Activated CD4-positive, alpha-beta T cell treated with anti-CD3 and anti-CD28 coated beads, Interleukin-2, Interleukin-4, amounts not matched to agents 100 ng/mL and 50 ng/mL, durations not matched to agents 16 hours and 8 hours (primary cell): ENCODE measurements around the gene SCRT2.
"Not testable (repeated sequence)": the region's sequence is repeated elsewhere in the genome, so short reads cannot be mapped to it uniquely, and the experiment has no call there.

ENCODE experiments used
- DNase-seq: peaks from one replicate; pipeline ENCODE4 v3.0.0-alpha.2; 2020; ENCODE audit warnings: low spot score

The SCRT2 gene

DNA sequence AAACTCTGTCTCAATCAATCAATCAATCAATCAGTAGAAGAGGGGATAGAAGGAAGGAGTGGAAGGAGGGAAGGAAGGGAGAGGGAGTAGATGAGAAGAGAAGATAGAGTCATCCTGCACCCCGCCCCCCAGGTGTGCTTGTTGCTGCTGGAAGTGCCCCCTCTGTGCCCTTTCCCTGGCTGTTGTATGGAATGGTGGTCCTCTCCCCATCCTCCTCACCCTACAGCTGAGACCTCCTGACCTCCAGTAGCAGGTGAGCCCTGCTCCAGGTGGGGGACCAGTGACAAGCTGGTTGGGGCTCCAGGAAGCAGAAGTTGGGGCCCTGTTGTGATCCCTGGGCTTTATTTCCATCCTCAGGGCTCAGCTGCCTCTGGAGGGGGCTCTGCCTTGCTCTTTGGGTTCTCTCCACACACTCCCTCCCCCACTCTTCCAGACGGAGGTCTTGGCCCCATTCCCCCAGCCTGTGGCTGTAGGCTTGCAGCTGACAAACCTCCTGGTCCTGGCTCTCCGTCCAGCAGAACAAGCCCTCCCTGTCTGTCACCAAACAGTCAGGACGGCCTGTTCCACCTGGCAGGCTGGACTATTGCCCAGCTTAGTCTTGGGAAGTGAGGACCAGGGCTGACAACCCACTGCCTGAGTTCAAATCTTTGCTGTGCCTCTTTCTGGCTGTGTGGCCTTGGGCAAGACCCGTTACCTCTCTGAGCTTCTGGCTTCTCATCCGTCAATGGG is 26.0 kb upstream of the SCRT2 start:
- DNase-seq: no peak

DNA sequence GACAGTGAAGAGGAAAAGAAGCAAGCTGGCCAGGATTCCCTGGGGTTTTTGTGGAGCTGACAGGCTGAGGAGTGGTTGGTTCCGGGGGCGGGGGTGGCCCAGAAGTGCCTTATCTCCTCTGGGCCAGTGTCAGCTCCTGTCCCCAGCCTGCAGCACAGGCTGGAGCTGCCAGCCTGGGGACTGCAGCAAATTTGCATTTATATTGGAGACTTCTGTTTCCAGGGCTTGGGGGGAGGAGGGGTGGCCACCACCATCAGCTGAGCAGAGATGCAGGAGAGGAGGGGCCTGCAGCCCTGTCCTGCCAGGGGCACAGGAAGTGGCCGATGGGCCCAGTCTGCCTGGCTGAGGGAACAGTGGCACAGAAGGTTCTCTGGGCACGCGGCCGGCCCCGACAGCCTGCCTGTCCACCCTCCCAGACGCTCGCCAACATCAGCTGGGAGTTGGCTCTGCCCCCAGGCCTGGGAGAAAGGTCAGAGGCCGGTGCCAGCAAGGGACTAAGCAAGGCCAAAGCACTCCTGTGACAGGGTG is 24.3 kb upstream of the SCRT2 start:
- no peak for DNase-seq

DNA sequence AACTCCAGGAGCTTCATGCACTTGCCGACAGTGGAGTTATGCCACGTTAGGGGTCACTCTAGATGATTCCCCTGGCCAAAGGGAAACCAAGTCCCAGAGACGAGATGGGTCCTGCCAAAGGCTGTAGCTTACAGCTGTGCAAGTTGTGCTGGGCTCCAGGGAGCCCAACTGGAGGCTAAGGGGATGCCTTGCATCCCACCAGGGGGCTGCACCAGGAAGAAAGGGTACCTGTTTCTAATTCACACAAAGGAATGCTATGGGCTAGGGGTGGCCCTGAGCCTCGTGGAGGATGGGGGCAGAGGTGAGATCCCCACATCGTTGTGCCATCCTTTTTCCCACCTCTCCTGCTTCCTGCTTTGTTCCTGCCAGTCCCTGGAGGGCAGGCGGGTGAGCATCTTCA is 23.7 kb upstream of the SCRT2 start:
- no peak for DNase-seq

DNA sequence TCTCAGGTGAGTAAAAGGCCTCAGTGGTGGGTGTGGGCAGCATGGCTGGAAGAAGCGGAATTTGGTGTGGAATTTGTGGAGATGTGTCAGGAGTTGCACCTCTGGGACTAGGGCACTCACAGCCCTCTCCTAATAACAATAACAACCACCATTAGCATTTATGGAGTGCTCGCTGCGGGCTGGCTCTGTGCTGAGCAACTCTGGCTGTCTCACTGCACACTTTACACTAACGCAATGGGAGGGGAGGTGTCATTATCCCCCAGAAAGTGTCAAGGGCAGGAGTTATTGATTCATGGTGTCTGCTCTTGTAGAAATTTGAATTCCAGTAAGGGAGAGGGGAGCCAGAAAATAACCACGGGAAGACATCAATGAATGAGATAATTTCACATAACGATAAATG is 22.7 kb upstream of the SCRT2 start:
- no peak for DNase-seq

DNA sequence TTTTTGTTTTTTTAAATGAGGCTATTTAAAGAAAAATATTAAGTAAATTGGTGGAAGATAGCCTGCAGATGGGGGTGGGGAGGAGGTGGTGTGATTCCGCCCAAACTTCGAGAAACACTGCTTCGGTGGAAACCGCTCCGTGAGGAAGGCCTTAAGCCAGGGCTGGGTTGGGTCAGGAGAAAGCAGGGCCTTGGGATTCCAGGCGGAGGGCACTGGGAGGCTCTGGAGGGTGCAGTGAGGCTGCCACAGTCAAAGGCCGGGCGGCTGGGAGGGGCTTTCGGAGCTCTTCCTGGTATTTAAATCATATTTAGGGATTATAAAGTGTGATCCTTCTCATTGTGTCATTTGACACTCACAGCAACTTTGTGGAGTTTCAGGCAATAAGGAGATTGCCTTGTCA is 22.2 kb upstream of the SCRT2 start:
- no peak for DNase-seq

DNA sequence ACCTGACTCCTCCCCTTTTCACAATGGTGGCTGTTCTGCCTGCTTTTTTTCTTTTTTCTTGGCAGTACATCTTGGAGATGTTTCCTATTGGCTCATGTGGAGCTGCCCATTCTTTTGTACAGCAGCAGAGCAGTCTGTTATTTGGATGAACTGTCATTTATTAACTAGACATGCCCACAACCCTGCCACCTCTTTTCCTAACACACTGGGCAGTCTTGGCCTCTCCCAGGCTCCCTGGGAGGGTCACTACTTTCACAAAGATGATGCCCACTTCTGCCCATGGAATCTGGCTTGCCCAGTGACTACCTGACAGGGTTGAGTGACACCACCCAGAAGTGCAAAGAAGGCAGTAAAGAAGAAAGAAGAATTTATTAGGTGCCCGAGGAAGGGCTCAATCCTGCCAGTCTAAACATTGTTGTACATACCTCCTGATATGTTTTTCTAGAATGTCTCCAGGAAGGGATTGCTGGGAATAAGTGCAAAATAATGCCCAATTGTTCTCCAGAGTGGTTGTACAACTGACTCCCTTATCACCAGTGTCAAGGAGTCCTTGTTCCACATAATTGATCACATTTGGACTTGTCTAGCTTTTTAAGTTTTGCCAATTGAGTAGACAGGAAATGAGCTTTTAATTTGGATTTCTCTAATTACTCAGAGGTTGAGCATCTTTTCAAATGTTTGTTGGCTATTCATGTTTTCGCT is 19.7 kb upstream of the SCRT2 start:
- no peak for DNase-seq

DNA sequence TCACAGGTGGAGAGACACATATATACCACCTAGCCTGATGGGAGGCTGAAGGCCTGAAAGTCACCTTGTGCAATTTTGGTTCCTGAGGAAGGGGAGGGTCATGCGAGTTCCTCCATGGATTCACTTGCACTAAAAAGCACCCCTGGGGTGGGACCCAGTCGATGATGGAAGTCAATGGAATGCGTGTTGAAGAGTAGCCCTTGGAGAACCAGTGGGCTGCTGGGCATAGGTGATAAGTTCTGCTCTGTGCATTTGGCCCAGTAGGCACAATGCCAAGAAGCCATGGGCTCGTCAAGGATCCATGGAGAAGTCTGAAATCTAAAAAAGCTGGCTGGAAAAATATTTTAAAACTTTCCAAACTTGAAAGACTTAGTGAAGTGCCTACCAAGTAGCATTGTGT is 18.9 kb upstream of the SCRT2 start:
- DNase-seq: no peak

DNA sequence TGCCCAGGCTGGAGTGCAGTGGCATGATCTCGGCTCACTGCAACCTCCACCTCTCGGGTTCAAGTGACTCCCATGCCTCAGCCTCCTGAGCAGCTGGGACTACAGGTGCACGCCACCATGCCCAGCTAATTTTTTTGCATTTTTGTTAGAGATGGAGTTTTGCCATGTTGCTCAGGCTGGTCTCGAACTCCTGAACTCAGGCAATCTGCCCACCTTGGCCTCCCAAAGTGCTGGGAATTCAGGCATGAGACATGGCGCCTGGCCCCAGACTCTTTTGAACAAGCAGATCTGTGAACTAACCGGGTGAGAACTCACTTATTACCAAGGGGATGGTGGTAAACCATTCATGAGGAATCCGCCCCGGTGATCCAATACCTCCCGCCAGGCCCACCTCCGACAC is 18.2 kb upstream of the SCRT2 start:
- not testable (repeated sequence) for DNase-seq

DNA sequence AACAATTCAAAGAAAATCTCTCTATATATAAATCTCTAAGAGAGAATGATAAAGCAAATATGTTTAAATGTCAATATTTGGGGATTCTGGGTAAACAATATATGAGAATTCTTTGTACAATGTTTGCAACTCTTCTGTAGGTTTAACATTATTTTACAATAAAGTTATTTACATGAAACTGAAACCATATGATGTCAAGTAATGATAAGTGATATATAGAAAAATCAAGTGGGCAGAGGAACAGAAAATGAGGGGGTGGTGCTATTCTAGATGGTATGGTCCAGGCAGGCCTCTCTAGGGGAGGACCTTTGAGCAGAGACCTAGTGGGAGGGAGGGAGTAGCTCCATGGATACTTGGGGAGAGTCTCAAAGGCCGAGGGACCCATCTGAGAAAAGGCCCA is 16.4 kb upstream of the SCRT2 start:
- no peak for DNase-seq

DNA sequence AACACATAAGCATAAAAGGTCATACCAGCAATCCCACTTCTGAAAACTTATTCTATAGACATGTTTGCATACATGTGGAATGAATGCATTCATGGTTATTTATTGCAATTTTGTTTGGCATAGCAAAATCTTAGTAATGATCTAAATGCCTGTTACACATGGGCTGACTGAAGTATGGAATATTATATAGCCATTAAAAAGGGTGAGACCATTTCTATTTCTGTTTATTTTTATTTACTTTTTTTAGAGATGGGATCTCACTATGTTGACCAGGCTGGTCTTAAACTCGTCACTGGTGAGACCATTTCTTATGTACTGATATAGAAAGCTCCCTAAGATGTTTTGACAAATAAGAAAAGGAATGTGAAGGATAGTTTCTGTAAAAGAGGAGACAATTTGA is 14.3 kb upstream of the SCRT2 start:
- no peak for DNase-seq

DNA sequence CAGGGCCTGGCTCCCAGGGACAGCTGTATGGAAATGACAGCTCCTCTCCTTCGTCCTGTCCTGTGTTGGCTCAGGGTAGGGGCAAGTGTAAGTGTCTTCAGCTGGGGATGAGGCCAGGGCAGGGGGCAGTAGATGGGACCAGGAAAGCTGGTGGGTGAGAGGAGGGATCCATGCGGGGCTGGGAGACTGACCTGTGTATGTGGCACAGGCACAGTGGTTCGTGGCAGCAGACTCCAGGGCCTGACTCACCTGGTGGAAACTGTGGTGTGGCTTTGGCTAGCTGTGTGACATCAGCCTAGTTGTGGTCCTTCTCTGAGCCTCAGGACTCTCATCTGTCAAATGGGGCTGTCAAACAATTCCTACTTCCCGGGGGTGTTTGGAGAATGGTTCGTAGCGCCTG is 13.7 kb upstream of the SCRT2 start:
- no peak for DNase-seq

DNA sequence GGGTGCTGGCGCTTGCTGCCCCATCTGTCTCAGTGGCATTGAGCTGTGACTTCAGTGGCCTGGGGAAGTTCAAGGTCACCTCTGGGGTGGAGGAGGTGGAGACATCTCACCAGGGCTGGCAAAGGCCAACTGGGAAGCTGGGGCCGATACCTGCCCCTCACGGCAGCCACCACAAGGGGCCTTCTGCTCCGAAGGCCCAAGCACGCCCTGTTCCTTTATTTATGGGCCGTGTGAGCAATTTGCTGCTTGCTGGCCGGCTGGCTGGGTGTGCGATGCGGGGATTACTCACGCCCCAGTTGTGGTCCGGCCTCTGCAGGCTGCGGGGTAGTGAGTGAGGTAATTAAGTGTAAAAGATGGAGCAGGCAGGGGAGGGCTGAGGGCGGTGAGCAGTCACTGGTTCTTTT is 13.2 kb upstream of the SCRT2 start:
- DNase-seq: no peak

DNA sequence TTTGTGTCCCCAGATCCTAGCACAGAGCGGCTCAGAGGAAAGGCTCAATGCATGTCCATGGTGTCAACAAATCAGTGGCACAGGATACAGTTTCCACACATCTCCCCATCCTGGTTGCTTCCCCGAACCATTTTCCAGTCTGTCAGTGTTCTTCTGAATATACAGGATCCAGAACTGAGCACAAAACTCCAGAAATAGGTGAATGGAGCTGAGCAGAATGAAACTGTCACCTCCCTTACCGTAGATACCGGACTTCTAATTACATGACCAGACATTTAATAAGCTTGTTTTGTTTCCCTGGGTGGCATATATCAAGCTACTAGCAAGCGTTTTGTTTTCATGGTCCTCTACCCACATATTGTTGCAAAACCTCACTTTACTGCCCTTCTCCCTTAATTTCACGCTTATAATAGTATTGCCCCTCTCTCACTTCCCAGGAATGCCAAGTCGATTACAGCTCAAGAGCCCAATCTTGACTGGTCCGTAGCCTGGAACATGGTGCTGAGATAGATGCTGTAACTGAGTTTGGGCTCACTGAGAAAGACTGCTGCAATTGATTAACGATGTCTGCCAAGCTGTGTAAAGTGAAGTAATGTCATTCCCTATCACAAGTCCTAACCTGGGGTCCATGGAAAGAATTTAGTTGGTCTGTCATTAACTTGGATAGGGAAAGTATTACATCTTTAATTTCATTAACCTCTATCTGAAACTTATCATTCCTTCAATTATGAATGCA is 12.0 kb upstream of the SCRT2 start:
- no peak for DNase-seq

DNA sequence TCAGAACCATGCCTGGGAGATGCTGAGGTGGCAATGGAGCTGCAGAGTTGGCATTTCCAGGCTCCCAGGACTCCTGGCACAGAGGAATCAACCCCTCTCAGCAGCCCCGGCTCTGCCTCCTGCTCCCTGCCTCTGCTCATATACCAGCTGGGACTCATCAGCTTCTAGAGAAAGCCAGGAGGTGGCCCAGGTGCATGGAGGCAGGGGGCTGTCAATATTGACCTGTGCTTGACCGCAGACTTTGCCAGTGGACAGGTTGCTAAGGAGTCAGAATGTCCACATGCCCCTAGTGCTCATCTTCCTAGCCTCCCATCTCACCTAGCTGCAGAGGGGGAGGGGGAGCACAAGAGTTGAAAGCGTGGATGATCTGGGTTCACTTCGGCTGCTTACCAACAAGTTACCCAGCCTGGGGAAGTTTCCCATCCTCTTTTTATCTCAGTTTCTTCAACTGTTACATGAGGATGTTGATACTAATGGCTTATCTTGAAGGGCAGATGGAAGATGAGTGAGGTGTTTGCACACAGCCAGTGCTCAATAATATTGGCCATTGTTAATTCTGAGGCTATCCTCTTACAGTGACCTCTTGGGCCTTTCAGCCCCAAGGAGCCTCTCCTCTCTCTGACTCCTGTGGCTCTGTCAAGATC is 9.2 kb upstream of the SCRT2 start:
- no peak for DNase-seq

DNA sequence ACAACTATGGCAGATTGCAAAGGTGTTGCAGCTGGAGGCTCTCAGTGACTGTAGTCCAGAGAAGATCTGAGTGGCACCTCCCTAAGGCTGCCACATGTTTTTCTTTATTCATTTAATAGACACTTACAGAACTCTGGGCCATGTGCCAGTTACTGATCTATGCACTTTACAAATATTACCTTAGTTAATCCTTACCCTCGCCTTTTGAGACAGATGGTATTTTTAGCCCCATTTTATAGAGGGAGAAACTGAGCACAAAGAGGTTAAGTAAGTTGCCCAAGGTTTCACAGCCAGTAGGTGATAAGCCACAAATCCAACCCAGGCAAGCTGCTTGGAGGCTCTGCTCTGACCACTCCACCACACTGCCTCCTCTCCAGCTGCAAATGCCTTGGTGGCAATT is 6.5 kb upstream of the SCRT2 start:
- DNase-seq: no peak

DNA sequence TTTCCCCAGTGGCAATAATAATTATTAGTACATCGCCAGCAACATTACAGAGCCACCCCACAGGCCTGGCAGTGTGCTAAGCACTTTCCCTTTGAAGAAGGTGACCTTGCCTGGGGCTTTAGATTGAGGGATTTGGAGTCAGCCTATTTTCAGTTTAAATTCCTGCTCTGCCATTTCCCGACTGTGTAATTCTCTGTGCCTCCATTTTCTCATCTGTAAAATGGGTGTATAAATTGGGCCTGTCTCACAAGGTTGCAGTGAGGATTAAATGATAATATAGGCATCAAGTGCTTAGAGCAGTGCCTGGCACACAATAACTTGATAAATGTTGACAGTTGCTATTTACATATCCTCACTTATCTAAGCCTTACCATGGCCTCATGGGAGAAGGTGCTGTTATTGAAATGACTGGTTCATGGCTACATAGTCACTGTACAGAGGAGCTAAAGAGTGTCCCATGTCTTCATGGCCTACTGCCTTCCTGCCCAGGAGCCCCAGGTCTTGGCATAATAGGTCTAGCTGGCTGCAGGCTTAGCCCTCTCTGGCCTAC is 5.1 kb upstream of the SCRT2 start:
- DNase-seq: no peak

DNA sequence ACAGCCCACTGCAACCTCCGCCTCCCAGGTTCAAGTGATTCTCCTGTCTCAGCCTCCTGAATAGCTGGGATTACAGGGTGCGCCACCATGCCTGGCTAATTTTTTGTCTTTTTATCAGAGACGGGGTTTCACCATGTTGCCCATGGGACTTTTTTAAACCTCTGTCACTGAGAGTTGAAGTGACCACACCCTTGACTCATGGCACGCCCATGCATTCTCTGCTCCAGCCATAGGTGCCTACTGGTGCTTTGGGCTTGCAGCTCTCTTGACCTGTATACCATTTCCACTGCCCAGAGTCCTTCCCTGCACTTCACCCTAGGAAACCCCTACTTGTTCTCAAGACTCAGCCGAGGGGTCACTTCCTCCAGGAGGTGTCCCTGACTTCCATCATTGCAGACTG is 2.4 kb upstream of the SCRT2 start:
- no peak for DNase-seq

DNA sequence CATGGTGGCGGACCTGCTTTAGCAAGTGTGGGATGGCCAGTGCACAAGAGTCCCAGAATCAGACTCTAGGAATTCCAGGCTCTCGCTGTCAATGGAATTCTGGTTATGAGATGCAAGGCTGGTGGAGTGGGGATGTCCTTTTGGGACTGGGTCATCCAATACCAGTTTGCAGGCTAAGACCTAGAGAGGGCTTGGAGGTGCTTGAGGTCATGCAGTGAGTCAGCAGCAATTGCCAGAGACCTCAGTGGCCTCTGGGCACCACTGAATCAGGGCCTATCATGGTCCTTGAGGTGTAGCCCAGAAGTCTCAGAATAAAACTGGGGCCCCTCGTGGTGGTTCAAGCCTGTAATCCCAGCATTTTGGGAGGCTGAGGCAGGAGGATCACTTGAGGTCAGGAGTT is 1.4 kb upstream of the SCRT2 start:
- no peak for DNase-seq

DNA sequence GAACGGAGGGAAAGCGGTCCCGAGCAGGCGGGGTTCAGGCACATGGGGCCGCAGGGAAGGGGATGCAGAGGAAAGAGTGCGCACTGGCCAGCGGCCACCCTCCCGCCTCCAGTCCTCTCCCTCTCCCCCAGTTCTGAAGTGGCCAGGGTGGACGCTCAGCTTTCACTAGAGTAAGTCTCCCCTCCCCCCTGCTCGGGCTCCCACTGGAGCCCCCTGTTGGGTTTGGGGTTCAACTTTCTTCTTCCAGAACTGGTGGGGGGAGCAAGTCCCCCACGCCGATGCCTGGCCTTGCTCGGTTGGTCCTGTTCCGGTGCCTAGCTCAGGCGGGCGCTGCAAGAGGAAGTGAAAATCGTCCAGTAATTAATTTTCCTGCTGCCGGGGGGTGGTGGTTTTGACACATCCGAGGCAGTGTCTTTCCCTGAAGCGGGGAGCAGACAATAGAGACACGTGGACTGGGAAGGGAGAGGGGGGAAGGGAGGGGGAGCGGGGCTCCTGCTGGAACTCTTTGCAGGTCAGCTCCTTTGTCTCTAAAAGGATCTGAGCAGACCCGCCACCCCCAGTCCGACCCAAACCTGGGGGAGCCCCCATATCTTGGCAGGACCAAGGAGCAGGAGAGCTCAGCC is 824 bp upstream of the SCRT2 start:
- no peak for DNase-seq

DNA sequence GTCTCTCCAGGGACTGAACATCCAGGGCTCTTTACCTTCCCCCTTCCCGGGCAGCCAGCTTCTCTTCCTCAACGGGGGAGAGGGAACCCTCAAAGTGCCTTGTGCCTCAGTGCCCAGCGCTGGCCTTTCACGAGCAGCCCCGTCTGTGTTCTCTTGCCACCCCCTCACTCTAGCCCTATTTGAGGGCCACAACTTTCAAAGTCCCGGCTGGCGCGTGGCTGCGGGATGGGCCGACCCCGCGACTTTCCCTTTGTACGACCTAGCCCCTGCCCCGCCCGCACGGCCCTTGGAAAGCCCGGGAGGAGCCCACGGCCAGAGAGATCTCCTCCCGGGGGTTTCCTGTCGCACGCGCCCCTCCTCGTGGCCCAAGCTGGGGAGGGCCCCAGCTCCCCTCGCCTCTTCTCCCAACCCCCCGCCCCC is 559 bp downstream of the SCRT2 start:
- no peak for DNase-seq

DNA sequence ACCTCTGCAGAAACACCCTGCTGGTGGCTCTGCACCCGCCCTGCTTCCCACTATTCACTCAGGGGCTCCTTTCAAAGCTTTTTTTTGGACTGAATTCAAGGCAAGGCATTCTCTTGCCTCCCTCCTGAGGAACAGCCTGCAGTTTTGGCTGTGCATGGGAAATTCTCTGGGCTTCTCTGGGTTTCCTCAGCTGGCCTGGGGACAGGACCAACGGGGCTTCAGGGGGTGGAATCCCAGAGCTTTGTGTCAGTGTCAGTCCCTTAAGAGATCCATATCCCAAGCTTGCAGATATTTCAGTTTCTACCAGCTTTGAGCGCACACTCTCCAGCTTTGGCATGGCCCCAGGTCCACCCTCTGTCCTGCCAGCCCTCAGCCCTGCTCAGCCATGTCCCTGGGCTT is 2.0 kb downstream of the SCRT2 start:
- DNase-seq: no peak
